ENCODE data around the gene SMIM14.
"Not testable (repeated sequence)": the region's sequence is repeated elsewhere in the genome, so short reads cannot be mapped to it uniquely, and the experiment has no call there.

SMIM14 gene

GRCh38 chr4:39502664-39503035, 136.0 kb downstream of the SMIM14 start:
- not testable (repeated sequence) for DNase-seq (ENCODE audit: low read depth in 2 of 3, low spot score in 1 of 3)

GRCh38 chr4:39502019-39502663, 136.5 kb downstream of the SMIM14 start:
- no peak for DNase-seq (ENCODE audit: low read depth in 2 of 3, low spot score in 1 of 3)

GRCh38 chr4:39498727-39499020, 140.0 kb downstream of the SMIM14 start:
- DNase-seq (ENCODE audit: low read depth in 2 of 3, low spot score in 1 of 3), result no peak

GRCh38 chr4:39497909-39498726, 140.5 kb downstream of the SMIM14 start:
- no peak for DNase-seq (ENCODE audit: low read depth in 2 of 3, low spot score in 1 of 3)
